ENCODE results near the gene COL25A1. TPM values are rescaled to one million over a fixed set of nuclear protein-coding genes. Genes with fewer than 3 reads are reported as not detected.

COL25A1 gene
- total RNA-seq, 1 experiment from 2014 or later: 4.2 TPM

- H3K4me2 ChIP-seq (ENCODE audit: insufficient read depth, insufficient read length, low read length): no peak overlapping the region
- no peaks in the 10 kb centered on the region for H3K79me2 ChIP-seq (ENCODE audit: insufficient read depth, low read length)
- no peaks in the 10 kb centered on the region for H3K27me3 Mint-ChIP-seq (ENCODE audit: low read depth)
- no peak overlapping the region for H3T11ph ChIP-seq (ENCODE audit: low read length)
- no peaks in the 10 kb centered on the region for H3K4me1 ChIP-seq (ENCODE audit: insufficient read depth, low read length)
- H4K91ac ChIP-seq (ENCODE audit: insufficient read length, low read depth, low read length): no peak overlapping the region
- no peak overlapping the region for H3K27ac ChIP-seq (ENCODE audit: insufficient read length, low read depth, low read length)
- peak; percentile 81 for TF ChIP-seq CTCF (conservative IDR thresholded peaks at IDR 0.05)
- H3K18ac ChIP-seq (ENCODE audit: insufficient read length, low read depth, low read length): no peak overlapping the region
- no peaks in the 10 kb centered on the region for H3K9me3 Mint-ChIP-seq
- H3K27ac Mint-ChIP-seq: no peak overlapping the region
- no peak overlapping the region for H3K4ac ChIP-seq (ENCODE audit: low read depth, low read length)
- H3K4me1 Mint-ChIP-seq: 0 out of 4 replicates have a peak, but pooled peaks cover 0 to 5% of the 10 kb centered on the region in 2 experiments
- no peak overlapping the region for H3K14ac ChIP-seq (ENCODE audit: insufficient read depth, low read length)
- no peak overlapping the region for H2AFZ ChIP-seq (ENCODE audit: low read length)
- no peaks in the 10 kb centered on the region for H3K27me3 ChIP-seq (ENCODE audit: insufficient read depth, low read length)
- DNase-seq: no peak
- H3K9me3 ChIP-seq (ENCODE audit: control insufficient read depth, low read depth, low read length): no peaks in the 10 kb centered on the region
- no peak overlapping the region for H3K56ac ChIP-seq (ENCODE audit: insufficient read length, low read depth, low read length)
- WGBS (ENCODE audit: extremely low coverage, insufficient read length, low lambda C conversion rate): no CpG with 5 or more reads among the region's 3 CpGs
- no peaks in the 10 kb centered on the region for H4K20me1 ChIP-seq (ENCODE audit: control insufficient read depth, insufficient read depth, insufficient read length)
- H2BK20ac ChIP-seq (ENCODE audit: low read depth, low read length, poor library complexity, severe bottlenecking): no peak overlapping the region
- H3K79me1 ChIP-seq (ENCODE audit: insufficient read depth, low read depth, low read length, poor library complexity, severe bottlenecking): no peaks in the 10 kb centered on the region
- H3K4me3 Mint-ChIP-seq: no peak overlapping the region
- H2AK5ac ChIP-seq (ENCODE audit: insufficient read length, low read length): no peak overlapping the region
- H2BK5ac ChIP-seq (ENCODE audit: insufficient read length, low read length): no peak overlapping the region
- H2BK120ac ChIP-seq (ENCODE audit: low read depth, low read length, poor library complexity, severe bottlenecking): no peak overlapping the region
- H3K23ac ChIP-seq (ENCODE audit: insufficient read length, low read depth, low read length): no peak overlapping the region
- H4K8ac ChIP-seq (replicated peaks; ENCODE audit: insufficient read length, low read depth, low read length): no peak overlapping the region
- H2BK15ac ChIP-seq (ENCODE audit: low read depth, low read length): no peak overlapping the region
- no peak overlapping the region for H3K9ac ChIP-seq (ENCODE audit: extremely low read depth, insufficient read length, low read length)
- no peaks in the 10 kb centered on the region for H3K36me3 Mint-ChIP-seq (ENCODE audit: insufficient read depth in 1 of 3, low read depth in 3 of 3)
- no peaks in the 10 kb centered on the region for H3K23me2 ChIP-seq (ENCODE audit: insufficient read length, low read depth, low read length, poor library complexity, severe bottlenecking)
- H2BK12ac ChIP-seq (ENCODE audit: insufficient read length, low read depth, low read length): no peak overlapping the region
- H4K5ac ChIP-seq (ENCODE audit: insufficient read length, low read depth, low read length): no peak overlapping the region
Measured at GRCh38 chr4:108834835-108835384, 467.5 kb downstream of the COL25A1 start.
